Measurements from ENCODE around the gene NUP188.

DNA sequence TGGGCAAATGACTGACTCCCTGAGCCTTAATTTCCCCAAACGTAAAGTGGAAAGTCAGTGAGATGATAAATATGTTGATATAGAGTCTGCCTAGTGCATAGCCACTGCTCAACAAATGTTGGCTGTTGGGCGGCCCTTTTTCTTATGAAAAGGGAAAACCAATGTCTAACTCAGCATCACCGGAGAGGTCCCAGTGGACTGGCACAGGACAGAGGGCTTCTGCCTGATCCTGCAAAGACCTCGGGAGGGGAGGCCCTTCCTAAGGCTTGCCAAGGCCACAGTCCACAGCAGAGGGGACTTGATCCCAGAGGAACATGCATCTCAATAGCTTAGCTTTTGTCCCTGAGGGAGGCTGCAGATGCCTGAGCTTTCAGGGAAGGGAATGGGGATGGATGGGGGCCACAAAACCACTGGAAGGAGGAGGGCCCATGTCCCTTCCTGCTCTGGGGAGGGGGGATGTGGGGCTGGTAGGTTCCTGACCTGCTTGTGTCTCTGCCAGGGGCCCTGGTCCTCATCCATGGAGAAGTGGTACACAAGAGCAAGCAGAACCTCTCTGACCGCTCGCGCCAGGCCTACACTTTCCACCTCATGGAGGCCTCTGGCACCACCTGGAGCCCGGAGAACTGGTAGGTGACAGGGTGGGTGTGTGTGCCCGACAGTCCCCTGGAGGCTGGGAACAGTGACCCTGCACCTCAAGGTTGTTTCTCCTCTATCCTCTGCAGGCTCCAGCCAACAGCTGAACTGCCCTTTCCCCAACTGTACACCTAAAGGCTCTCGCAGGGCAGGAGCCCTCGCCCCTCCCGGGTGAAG is 6.3 kb upstream of the NUP188 start:
- TF ChIP-seq POLR2A (IDR thresholded peaks at IDR 0.05; ENCODE audit: low read length): no peak
- TF ChIP-seq GATA1 (IDR thresholded peaks at IDR 0.05; ENCODE audit: low read depth, low read length): no peak
